HK-2 (cell line): ENCODE results near the gene MSMP.

Source experiments
- DNase-seq: peaks from one replicate; pipeline ENCODE4 v3.0.0-alpha.2; 2018; ENCODE audit not compliant: unreplicated experiment

The MSMP gene

DNA sequence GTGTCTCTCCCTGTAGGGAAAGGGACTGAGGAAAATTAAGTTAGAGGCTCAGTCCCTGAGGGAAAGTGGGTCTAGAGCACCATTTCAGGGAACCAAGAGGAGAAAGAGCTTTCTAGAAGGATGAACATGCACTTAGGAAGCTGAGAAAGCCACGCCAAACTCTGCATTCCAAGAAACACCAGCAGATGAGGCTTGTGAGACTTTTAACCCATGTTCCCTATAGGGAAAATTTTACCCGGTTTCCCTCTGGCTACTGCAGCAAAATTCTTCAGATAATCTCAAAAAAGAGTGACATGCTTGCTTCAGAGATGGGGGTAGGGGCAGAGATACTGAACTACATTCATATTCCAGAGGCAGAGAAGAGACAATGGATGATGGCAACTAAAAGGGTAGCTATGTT, 30.6 kb downstream of the MSMP start:
- no peak for DNase-seq

DNA sequence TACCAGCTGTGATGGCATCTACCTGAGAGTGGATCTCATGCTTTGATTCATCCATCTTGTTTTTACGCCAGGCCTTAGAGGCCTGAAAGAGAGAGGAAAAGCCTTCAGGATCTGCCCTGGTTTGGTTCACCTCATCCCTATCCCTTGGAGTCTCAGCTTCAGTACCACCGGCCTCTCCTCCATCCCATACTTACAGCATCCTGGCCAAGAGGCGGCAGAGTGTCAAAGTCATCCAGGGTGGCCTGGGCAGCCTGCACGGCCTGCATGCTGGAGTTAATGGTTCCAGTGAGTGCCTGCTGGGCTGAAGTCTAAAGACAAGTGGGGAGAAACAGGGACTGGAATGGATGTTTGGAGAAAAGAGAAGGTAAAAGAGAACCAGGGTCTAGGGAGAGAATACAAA, 34.5 kb downstream of the MSMP start:
- DNase-seq = no peak

DNA sequence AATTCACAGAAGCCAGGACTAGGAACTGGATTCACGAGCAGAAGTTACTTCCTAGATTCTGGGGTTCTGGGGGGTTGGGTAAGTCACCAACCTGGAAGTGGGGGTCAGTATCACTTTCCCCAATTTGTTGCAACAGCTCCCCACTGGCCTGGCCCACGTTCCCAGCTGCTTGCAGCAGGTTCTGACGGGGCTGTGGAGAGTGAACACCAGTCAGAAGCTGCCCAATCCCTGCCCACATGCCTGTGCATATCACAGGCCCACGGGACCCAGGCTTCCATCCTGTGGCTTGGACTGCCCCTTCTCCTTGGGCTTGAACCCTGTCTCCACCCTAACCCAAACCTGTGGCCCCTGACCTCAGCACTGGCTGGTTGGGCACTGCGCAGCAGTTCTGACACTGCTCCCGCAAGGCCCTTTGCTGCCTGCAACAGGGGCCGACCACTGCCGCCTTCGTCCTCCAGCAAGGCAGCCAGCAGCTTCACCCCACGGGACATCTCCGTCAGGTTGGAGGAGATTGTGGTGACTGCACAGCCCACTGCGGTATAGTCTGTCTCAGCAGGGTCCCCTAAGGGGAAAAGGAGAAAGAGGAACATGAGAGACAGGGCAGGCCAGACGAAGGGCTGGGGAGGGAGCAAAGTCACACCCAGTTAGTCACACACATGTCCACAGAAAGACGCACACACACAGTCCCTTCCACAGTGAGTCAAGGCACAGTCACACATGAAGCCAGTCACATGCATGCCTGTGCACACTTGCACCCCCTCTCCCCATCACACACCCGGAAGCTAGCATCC, 35.2 kb downstream of the MSMP start:
- no peak for DNase-seq

DNA sequence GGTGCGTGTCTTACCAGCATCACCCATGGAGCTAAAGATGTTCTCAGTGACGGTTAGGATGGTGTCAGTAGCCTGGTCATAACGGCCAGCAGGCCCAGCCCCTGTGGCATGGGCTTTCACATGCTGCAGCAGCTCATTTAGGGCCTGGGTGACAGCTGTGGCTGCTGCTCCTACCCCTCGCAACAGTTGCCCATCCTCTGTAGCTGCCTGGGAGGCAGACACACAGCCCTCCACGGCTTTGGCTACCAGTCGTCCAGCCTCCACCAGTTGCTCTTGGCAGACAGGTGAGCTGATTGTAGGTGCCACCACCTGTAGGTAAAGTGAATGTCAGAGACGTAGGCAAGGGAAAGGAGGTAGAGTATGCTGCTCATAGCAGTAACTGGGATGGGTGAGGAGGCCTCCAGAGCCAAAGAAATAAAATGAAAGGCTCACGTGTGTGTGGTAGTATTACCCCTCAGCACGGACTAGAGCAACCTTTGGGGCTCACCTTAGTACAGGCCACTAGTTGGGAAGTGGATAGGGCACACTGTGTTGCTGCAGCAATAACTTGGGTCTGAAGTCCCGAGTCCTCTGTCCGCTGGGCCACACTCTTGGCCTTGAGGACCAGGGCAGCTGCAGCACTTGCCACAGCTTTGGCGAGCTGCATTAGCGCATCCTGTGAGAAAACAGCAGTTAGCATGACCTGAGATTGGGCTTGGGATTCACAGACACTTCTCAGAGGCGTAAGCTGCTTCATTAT, 36.8 kb downstream of the MSMP start:
- DNase-seq = no peak

DNA sequence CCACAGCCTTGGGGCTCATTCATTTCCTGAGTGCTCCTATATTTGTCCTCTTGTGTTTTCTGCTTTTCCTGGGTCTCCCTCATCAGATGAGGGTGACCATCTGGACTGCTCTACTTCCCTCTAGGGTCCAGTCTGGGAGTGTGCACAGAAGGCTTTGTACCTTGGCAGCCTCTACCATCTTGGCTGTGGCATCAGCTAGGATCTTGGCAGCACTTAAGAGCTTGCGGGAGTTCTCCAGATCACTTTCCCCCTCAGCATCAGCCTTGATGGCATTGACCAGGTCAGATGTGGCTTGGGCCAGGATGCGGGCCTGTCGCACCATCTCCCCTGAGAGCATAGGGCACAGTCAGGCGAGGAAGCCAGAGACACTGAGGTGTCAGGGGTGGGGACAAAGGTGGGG, 37.8 kb downstream of the MSMP start:
- no peak for DNase-seq

DNA sequence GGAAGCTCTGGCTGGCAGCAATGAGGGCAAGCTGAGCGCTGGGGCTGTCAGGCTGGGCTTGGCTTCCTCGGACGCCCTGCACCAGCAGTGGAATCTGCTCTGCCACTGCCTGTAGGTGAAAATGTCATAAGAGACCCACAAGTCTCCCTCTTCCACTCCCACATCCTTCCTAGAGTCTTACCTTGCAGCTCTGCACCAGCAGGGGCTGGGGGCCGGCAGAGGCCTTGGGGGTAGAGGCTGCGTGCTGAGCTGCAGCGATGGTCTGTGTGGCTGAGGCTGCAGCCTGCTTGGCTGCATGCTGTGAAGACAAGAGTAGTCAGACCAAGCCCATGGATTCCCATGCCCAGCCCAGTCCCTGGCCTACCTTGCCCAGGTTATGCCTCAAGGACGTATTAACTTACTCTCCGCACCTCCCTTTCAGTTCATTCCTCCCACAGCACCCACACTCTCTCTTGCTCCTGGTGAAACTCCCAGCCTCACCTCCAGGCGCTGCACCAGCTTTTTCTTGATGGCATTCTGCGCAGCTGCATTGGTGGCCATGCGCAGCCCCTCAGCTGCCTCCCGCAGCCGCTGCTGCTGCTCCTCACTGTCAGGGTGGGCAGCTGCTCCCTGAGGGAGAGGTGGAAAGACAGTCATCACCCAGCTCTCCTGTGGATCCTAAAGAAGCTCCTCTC, 39.4 kb downstream of the MSMP start:
- DNase-seq = no peak

DNA sequence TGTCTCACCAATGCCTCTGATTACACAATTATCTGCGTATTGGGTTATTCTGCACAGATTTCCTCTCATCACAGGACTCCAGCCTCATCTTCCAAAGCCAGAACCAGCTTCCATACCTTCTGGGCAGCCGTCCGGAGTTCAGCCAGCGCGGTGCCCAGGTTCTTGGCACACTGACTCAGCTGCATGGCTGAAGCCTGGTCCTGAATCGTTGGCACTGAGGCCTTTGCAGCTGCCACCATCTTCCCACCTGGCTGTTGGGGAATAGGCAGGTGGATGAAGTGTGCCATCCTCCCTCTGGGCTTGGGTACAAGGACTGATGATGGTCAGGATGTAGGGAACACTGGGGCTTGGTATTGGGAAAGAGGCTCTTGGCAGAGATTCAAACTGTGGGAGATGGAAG, 40.0 kb downstream of the MSMP start:
- no peak for DNase-seq

DNA sequence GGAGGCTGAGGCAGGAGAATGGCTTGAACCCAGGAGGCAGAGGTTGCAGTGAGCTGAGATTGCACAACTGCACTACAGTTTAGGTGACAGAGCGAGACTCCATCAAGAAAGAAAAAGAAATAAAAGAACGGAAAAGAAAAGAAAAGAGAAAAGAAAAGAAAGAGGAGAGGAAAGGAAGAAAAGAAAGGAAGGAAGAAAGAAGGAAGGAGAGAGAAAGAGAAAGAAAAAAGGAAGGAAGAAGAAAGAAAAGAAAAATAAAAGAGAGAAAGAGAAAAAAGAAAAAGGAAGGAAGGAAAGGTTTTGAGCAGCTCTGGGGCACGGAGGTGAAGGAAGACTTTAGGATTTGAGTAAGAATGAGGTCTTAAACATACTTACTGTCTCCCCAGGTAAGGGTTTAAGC, 40.5 kb downstream of the MSMP start:
- no peak for DNase-seq

DNA sequence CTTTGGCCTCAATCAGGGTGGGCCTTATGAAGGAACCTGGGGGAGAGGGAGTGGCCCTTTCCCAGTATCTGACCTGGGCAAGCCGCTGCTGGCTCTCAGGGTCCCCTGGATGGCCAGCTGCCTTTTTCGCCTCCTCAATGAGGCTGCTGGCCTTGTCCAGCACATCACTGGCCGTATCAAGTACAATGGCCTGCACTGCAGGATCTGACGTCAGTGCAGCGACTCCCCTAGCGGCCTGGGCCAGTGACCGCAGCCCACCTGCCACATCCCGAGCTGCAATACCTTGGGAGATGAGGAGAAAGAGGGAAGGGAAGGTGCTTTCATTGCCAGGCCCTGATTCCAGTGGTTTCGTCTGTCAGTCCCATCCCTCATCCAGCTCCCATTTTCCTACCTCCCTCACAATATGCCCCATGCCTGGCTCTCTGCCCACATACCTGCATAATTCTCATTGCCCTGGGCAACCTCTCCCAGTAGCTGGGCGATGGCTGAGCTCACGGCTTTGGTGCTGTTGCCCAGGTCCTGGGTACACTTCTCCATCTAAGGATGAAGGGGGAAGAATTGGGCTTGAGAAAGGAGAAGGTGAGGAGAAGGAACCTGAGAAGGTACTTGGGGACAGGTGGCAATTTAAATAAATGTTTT, 41.2 kb downstream of the MSMP start:
- no peak for DNase-seq

DNA sequence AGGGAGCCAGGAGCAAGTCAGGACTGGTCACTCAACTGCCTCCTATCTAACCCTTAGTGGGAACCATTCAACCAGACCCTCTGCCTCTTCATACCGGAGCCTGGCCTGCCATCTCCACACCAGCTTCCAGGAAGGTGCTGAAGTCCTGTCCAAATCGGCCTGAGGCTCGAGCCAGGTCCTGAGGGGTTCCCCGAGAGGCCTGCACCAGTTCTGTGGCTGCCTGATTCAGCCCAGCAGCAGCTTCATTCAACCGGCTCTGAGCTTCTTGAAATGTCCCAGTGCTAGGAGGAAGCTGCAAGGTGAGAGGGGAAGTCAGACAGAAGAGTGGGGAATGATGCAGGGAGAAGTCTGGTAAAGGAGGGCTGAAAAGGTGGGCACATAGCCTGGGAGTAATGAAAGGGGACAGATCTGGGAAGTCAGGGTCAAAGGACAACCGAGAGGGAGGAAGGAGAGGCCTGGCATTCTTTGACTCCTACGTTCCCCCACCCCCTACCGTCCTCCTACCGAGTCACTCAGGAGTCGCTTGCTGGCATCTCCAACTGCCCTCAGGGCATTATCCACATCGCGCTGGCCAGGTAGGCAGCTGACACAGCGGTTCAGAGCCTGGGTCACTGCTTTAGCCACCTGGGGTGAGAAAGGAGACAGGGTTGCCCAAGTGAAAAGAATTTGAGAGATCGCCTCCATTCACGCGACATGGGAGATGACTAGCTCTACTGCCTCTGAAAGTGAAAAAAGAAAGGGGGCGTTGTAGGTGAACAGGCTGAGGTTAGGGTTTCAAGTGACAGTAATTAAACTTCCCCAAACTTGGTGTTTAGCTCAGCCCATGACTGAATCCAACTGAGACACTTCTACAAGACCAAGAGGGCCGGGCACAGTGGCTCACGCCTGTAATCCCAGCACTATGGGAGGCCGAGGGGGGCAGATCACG, 42.3 kb downstream of the MSMP start:
- DNase-seq = no peak

DNA sequence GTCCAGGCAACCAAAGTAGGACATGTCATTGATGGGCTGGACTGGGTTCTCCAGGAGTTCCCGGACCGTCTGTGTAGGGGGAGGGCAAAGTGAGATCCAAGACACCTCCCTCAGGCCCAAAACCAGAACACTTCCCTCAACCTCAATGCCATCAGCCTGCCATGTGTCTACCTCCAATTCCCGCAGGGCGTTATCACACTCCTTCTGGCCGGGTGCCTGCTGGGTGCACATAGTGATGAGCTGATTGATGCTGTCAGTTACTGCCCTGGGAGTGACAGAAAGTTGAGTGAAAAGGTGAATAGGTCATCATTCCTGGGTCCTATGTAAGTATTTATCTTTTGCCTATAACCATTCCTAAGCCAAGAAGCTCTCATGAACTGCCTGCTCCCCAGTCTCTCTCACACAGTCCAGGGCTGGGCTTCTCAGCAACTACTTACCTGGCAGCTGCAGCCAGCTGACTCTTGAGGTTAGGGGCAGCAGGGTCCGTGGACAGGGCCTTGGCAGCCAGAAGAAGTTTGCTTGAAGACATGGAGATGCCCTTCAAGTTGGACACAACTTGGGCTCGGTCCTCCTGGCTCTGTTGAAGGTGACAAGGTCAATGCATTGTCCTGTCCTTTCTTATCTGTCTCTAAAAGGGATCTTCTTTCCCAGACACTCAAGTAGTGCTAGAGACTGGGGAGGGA, 43.1 kb downstream of the MSMP start:
- no peak for DNase-seq

DNA sequence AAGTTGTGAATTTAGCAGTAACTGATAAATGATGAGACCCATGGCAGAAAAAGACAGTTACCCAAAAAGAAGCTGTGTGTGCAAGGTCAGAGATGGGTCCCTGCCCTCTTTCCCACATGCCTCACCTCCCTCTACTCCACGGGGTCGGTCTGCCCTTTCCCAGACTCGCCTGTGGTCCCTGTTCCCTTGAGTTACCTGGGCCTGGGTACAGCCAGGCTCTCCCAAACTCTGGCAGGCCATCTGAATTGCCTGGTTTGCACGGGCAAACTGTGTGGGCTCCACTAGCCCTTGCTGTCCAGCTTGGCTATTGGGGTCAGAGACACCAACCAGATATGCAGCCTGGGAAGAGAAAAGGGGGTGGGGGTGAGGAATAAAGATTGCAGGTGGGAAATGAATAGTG, 45.9 kb downstream of the MSMP start:
- DNase-seq = no peak

DNA sequence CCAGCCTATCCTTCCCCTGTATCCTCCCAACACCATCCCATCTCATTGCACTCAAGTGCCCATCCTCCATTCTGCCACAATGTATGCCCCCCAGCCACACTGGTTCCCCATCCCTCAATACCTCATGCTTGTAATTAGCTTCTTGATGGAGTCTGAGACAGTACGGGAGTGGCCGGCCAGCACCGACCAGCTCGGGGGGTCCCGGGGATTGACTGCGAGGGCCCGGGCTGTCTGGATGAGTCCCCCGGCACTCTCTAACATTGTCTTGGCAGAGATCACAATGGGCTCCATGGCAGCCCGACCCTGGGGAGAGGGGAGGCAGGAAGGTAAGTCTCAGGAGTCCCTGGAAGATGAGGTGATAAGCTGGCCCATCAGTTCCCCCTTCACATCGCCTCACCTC, 47.1 kb downstream of the MSMP start:
- no peak for DNase-seq

DNA sequence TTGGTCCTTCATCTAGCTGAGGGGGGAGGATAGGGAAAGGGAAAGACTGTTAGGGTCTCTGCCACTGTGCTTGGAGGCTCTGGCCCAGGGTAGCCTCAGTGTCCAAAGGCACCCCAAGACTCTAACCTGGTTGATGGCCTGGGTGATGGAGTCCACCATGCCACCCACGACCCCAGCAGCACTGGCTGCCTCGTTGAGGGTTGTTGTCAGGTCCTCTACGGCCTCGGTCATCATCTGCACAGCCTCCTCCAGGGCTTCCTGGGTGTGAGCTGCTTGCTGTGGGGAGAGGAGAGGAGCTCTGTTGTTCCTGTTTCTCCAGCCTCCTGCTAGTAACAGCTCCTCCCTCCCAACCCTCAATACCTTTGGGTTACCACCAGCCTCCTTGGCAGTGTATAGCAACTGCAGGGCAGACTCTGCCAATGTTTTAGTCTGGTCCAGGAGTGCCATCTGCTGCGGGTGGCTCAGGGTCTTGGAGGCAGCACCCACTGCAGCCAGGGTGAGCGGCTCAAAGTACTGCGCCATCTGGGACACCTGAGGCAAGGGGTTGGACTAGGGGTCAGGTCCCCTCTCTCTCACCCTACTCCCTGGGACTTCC, 48.1 kb downstream of the MSMP start:
- no peak for DNase-seq

DNA sequence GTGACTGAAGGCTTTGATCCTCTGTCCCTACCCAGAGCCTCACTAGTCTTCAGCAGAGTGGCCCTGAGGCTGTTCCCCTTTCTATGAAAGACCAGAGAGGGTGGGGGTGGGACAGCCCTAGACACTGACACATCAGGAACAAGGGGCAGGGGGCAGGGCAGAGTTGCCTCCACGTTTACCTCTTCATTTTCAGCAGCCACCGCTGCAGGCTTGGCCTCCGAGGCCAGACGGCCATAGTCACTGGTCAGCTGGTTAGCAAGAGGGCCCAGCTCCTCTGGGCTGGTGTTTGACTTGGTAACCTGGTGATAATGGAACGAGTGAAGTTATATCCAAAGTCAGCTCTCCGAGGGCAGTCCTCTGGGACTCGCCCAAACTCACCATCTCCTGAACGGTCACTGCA, 48.7 kb downstream of the MSMP start:
- DNase-seq = no peak

DNA sequence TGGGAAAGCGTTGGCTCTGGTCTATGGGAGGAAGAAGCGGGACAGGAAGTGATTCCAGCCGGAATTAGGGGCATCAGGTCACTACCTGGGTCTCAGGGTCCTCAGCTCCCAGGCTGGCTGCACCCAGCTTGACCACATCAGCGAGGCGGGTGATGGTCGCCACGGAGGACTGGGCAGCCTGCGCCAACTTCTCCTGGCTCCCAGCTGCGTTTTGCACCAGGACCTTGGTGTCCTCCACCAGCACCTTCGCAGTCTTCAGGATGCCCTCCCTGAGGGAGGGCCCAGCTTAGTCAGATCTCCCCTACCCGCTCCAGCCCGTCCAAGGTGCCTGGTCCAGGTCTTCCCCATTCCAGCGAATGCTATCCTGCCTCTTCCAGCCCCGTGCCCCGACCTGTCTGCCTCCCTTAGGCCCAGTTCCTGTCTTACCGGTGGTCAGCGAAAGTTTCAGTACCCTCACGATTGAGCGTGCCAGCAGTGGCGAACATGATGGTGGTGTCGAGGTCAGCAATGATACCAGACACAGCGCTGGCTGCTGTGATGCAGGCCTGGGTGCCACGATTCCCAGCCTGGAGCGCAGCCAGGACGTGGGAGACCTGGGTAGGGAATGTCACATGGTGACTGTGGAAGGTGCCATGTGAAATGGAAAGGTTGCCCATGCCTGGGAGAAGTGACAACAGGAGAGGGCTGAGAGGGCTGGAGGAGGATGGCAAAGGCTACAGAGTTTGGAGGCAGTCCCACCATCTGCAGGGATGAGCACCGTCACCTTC, 50.0 kb downstream of the MSMP start:
- DNase-seq = no peak
